Chondrocyte (in vitro differentiated cells): Measurements from ENCODE around the gene KIAA0319L. TPM values are rescaled to one million over a fixed set of nuclear protein-coding genes. Genes with fewer than 3 reads are reported as not detected.

Experiments used
- DNase-seq: peaks from one replicate; pipeline ENCODE4 v3.0.0; 2021; ENCODE audit warnings: mixed read lengths, low spot score
- H3K27ac Mint-ChIP-seq: one replicate; pipeline ENCODE4 v1.8.0; 2021; ENCODE audit warnings: mild to moderate bottlenecking, moderate library complexity, mixed read lengths; ENCODE audit not compliant: unreplicated experiment
- H3K27me3 Mint-ChIP-seq: 2 replicates; pipeline ENCODE4 v1.8.0; 2021; ENCODE audit warnings: low read depth, mixed read lengths
- H3K36me3 Mint-ChIP-seq: 2 replicates; pipeline ENCODE4 v1.8.0; 2021; ENCODE audit warnings: low read depth, mixed read lengths
- H3K4me1 Mint-ChIP-seq: 2 replicates; pipeline ENCODE4 v1.8.0; 2021; ENCODE audit warnings: low read depth, mild to moderate bottlenecking, mixed read lengths
- H3K4me3 Mint-ChIP-seq: one replicate; pipeline ENCODE4 v1.8.0; 2021; ENCODE audit warnings: mild to moderate bottlenecking, moderate library complexity, mixed read lengths; ENCODE audit not compliant: unreplicated experiment
- H3K9me3 Mint-ChIP-seq: 2 replicates; pipeline ENCODE4 v1.8.0; 2021; ENCODE audit warnings: low read depth, mixed read lengths
- total RNA-seq: library from RNA; stranded (reverse); gene quantifications from 3 replicates; pipeline ENCODE4 v1.2.1, GENCODE V29; 2021
- TF ChIP-seq, protein P1 (sequence below): fragments of 200-600 bp; sonication (generic); IDR thresholded peaks from 2 replicates; pipeline ENCODE4 v1.5.0; 2021; ENCODE audit warnings: antibody characterized with exemption, mild to moderate bottlenecking, moderate library complexity

The KIAA0319L gene
- total RNA-seq, 1 donor from 2014 or later = 28.7 TPM

DNA sequence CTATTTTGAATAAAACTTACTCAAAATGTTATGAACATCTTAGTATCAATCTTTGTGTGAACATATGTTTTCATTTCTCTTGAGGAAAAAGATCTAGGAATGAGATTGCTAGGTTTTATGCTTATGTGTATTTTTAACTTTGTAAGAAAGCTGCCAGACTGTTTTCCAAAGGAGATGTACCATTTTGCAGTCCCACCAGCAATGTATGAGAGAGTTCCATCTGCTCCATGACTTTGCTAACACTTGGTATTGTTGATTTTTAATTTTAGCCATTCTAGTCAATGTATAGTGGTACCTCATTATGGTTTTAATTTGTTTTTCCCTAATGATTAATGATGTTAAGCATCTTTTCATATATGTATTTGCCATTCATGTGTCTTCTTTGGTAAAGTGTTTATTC, 156.2 kb downstream of the KIAA0319L start:
- Mint-ChIP-seq H3K4me1 (peaks cover 1% of the 10 kb centered on the region), H3K4me3 (no peak overlapping the region), H3K9me3 (peaks cover 9% of the 10 kb centered on the region), H3K27ac (no peak overlapping the region), H3K27me3 (no peaks in the 10 kb centered on the region), H3K36me3 (peaks cover 36% of the 10 kb centered on the region)
- no peak for DNase-seq
- TF ChIP-seq, protein P1, sequence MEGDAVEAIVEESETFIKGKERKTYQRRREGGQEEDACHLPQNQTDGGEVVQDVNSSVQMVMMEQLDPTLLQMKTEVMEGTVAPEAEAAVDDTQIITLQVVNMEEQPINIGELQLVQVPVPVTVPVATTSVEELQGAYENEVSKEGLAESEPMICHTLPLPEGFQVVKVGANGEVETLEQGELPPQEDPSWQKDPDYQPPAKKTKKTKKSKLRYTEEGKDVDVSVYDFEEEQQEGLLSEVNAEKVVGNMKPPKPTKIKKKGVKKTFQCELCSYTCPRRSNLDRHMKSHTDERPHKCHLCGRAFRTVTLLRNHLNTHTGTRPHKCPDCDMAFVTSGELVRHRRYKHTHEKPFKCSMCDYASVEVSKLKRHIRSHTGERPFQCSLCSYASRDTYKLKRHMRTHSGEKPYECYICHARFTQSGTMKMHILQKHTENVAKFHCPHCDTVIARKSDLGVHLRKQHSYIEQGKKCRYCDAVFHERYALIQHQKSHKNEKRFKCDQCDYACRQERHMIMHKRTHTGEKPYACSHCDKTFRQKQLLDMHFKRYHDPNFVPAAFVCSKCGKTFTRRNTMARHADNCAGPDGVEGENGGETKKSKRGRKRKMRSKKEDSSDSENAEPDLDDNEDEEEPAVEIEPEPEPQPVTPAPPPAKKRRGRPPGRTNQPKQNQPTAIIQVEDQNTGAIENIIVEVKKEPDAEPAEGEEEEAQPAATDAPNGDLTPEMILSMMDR = no peak

- TF ChIP-seq, protein P1 = no peak
- Mint-ChIP-seq H3K9me3 (peaks cover 9% of the 10 kb centered on the region), H3K4me3 (no peak overlapping the region), H3K27ac (no peak overlapping the region), H3K4me1 (no peaks in the 10 kb centered on the region), H3K36me3 (peaks cover 44% of the 10 kb centered on the region), H3K27me3 (no peaks in the 10 kb centered on the region)
- no peak for DNase-seq
These were observed 158.5 kb downstream of the KIAA0319L start for GRCh38 chr1:35398739-35399138.

DNA sequence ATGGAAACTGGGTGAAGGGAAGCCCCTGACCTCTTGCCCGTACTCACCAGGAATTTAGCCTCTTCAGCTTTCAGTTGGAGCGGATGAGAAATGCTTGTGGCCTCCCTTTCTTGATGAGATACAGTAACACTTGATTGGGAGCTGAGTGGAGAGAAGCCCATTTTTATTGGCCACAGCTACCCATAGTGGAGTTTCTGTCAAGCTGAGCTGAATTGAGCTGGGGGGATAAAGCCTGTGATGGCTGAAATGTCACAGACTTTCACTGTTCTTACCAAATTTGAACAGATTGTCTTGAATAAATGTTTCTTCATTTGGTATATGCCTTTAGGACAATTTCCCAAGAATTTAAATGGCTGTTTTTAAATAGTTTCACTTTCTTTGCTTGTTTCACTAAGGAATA, 162.8 kb downstream of the KIAA0319L start:
- no peak for DNase-seq
- Mint-ChIP-seq H3K27me3 (no peaks in the 10 kb centered on the region), H3K36me3 (peaks cover 40% of the 10 kb centered on the region), H3K4me3 (no peak overlapping the region), H3K27ac (no peak overlapping the region), H3K9me3 (peaks cover 3% of the 10 kb centered on the region), H3K4me1 (no peaks in the 10 kb centered on the region)
- TF ChIP-seq, protein P1 = no peak

GRCh38 chr1:35390600-35391494, 166.4 kb downstream of the KIAA0319L start:
- Mint-ChIP-seq H3K27ac (no peak overlapping the region), H3K4me3 (no peak overlapping the region), H3K27me3 (no peaks in the 10 kb centered on the region), H3K9me3 (peaks cover 3% of the 10 kb centered on the region), H3K4me1 (no peaks in the 10 kb centered on the region), H3K36me3 (peaks cover 39% of the 10 kb centered on the region)
- TF ChIP-seq, protein P1 = no peak
- no peak for DNase-seq

DNA sequence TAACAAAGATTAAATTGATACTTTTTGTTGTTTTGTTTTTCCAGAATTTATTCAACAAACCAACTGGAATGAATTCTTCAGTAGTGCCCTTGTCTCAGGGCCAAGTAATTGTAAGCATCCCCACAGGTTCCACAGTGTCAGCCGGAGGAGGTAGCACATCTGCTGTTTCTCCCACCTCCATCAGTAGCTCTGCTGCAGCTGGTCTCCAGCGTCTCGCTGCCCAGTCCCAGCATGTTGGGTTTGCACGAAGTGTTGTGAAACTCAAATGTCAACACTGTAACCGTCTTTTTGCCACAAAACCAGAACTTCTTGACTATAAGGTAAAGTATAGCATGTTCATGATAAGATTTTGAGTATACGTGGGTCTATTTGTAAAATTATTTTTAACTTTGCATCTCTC, 170.2 kb downstream of the KIAA0319L start:
- H3K27ac Mint-ChIP-seq = no peak overlapping the region

More for the DNA sequence above, 170.2 kb downstream of the KIAA0319L start:
- Mint-ChIP-seq H3K36me3 (peaks cover 29% of the 10 kb centered on the region), H3K27me3 (no peaks in the 10 kb centered on the region), H3K9me3 (peaks cover 3% of the 10 kb centered on the region), H3K4me3 (no peak overlapping the region), H3K4me1 (no peaks in the 10 kb centered on the region)
- DNase-seq = no peak
- TF ChIP-seq, protein P1 = no peak
